Activated CD4-positive, CD25-positive, alpha-beta regulatory T cell treated with anti-CD3 and anti-CD28 coated beads, Interleukin-2, amount 50 U/mL, for 24 hours (primary cell): Measurements from ENCODE around the gene FYN.

Experiments used
- ATAC-seq, 2 donors: fragments of 150-1000 bp; cut with Tn5 transposase; one replicate each; pipeline ENCODE4 v1.10.0; 2021; ENCODE audit warnings: mild to moderate bottlenecking in 1 of 2, moderate library complexity in 1 of 2

The FYN gene

DNA sequence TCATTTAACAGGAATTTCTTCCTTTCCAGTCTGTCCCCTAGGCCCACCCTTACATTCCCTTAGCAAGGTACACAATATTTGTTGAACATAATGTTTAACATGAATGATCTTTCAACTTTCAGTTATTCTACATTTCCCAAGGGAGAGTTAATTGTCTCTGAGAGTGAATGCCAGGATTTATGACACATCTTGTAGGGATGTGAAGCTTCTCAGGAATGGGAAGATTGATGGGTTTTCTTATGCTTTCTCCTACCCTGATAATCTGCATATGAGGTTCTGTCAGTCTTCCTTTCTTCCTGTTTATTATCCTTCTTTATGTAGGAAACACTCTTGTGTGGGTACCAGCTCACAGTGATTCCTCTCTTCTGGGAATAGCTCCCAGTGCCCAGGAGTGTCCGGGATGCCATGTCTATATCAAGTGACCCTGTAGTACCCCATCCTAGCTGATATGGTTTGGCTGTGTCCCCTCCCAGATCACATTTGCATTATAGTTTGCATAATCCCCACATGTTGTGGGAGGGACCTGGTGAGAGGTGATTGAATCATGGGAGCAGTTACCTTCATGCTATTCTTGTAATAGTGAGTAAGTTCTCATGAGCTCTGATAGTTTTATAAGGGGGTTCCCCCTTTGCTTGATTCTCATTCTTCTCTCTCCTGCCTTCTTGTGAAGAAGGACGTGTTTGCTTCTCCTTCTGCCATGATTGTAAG is 7.1 kb upstream of the FYN start:
- ATAC-seq = peak in 1 of 2 donors; percentile 53

DNA sequence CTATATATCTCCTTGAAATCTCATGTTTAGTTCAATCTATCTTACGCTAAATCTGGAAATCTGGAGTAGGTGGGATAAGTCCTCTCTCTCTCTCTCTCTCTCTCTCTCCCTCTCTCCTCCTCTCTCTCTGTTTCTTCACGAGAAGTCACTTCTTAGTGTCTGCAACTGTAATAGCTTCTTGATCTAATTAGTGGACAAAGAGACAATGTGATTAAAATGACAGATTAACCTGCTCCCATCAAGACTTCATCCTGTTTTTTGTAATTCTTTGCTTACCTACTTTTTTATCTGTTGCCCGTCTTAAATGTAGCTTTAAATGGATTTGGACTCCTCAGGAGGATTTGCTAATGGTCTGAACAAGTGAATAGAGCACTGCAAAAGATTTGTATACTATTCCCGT is 2.5 kb upstream of the FYN start:
- no peak for ATAC-seq

DNA sequence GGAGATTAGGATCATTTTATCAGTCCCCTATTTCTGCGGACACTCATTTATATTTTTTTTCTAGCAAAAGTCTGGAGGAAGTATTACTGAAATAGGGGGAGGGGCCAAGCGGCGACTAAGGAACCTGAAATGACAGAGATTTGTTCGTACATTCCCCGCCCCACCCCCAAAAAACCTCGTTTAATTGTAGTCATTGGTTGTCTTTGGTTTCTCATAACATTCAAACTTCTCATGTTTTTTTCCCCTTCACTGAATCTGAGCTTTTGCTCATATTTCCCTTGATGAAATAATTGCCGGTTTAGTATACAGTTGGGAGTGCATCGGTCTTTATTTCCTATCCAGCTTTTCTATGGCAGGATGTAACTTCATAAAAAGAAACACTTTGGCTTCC is 768 bp upstream of the FYN start:
- ATAC-seq = no peak

DNA sequence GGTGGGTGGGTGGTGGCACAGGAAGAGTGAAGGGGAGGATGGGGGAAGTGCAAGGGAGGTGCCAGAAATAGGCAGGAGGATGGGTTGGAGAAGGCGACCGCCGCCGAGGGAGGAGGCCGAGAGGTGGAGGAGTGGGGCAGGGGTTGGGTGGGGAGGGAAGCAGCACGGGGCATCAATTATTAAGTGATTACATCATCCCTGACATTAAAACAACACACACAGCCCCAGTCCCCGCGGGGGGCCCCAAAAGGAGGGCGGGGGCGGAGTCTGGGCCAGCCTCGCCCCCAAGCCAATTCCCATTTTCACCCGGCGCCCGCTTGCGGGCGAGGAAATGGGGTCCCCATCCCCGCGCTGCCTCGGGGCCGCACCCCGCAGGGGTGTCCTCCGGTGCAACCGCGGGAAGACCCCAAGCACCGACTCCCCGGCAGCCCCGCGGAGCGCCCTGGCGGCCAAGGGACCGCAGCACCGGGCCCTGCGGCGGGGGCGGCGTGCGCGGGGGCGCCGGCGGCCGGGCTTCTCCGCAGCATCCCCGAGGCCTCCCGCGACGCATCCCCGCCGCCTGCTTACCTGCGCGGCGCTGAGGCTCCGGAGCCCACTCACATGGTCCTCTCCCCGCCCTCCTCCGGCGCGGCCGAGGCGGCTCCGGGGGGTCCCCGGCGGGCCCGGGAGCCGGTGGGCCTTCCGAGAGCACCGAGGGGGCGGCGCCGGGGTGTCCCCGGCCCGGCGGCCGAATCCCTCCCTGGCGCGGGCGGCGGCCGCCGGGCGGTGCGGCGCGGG is 663 bp downstream of the FYN start:
- ATAC-seq = peak; percentile 8 to 11

DNA sequence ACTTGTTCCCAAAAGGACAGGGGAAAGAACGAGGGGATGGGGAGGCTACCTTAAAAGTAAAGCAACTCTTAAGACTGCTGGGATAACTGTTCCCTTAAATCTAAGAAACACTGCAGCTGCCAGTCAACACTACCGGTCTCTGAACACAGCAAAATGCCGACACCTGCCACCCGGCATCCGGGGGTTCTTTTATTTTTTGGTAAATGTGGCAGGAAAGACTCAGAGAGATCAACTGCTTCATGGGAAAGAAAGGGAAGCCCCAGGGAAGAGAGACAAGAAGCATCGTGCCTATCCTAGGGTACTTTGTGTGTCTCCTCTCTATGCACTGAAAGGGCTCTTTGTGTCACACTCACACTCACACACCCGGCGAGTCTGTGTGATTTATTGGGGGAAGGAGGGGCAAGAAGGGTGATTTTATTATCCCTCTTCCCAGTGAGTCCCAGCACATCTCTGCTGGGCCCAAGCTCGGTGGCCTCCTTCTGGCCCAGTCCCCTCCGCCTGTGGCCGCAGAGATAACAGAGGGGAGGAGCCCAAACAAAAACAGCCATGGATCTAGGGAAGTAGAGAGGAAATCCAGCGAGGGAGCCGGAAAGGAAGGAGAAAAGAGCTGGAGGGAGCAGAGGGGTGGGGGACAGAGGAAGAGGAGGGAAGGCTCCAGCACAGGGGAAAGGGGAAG is 1.4 kb downstream of the FYN start:
- ATAC-seq = no peak

DNA sequence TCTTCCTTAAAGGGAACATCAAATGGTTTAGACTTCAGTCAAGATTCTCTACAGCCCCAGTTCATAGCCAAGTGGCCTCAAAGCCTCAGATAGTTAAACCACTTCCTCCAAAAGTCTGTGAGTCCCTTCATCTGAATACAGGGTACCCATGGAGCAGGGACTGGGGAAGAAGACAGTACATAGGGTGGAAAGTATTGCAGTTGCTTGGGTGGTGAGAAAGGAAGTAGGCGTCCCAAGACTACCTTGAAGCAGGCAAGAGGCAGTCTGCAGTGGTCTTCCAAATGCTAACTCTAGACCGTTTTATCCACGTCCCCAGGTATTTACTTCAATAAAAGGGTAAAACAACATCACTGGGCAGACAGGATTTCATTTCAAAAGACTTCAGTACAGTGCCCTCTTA is 2.0 kb downstream of the FYN start:
- ATAC-seq = peak; percentile 15 to 33

DNA sequence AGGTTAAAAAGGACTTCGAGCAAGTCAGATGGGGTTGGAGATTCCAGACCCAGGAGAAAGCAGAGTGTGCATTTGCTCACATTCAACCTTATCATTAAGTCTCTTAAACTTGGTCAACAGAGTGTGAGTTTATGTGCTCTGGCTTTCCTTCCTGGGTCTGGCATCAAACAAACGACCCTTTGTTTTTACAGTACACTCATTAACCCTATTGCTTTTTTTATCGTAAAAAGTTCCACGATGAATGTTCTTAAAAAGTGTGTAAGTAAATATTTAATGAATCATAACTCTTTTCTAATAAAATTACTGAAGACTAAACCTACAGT is 2.5 kb downstream of the FYN start:
- no peak for ATAC-seq

DNA sequence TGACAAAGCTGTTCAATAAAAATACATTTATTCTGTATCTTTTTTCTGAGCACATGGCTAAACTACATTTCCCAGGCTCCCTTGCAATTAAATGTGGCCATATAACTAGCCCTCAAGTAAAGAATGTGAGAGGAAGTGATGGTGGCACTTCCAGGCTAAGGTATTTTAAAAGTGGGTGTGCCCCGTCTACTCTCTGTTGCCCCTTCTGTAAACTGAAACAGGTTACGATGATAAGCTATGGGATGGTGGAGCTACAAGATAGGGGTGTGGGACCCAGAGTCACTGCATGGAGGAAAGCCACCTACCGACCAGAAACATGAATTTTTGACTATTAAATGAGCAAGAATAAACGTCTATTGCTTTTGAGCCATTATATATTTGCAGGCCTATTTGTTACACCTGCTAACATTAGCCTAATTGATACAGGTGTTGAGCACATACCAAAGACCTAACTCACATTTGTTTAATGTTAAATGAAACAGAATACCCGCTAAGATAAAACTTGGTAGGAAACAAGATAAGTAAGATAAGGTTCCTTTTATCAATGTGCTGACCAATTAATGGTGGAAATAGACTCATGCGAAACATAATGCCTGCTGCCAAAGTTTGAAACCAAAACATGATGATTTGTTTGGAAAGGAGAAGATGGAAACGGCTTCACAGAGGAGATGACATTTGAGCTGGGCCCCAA is 3.1 kb downstream of the FYN start:
- no peak for ATAC-seq

DNA sequence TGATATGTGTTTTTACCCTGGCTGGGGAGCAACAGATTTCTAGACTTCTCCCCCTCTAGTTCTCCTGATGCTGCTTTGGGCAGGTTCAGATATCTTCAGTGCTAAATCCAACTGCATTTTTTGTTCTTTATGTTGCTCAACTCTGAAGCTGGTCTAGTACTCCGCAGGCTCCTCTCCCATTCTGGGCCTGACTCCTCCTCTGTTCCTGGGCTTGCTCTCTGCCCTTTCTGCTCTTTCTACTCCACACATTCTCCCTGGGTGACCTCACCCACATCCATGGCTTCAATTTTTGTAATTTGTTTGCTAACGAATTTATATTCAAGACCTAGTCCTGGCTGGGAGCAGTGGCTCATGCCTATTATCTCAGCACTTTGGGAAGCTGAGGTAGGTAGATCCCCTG is 6.4 kb downstream of the FYN start:
- no peak for ATAC-seq

DNA sequence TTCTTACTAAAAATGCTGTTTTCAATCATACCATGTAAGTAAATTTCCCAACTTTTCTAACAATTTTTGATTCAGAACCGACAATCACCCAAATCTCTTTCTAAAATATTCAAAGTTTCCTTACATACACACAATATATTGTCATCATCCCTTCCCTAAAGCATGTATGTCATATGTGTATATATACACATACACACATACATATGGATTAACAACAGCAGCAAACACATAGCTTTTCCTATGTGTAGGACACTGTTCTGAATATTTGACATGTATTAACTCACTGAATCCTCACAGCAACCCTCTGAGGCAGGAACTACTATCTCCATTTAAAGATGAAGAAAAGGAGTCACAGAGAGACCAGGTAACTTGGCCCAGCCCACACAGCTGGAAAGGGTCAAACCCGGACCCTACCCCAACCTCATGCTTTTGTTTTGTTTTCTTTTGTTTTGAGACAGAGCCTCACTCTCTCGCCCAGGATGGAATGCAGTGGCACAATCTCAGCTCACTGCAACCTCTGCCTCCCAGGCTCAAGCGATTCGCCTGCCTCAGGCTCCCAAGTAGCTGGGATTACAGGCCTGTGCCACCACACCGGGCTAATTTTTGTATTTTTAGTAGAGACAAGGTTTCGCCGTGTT is 7.2 kb downstream of the FYN start:
- peak; percentile 5 to 32 for ATAC-seq

DNA sequence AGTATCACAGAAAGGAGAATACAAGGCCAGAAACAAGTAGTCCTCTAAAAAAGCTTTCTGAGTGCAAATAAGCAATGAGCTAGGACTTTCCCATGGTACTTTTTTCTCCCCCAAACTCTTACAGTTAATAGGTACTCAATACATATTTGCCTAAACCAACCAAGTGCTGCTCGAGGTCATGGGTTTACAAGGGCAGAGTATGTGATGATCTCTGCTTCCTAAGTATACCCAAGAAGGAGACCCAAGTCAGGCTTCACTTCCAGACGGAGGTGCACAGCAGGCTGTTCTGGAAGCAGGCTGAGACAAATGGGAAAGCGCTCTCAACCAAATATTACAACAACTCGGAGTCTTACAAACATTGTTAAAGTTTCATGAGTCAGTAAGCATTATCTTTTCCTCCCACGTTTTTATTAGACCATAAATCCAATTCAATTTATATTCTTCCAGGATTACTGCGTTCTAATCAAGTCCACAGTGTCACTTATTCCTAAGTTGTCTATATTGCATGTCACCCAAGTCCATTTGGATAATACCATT is 8.1 kb downstream of the FYN start:
- peak; percentile 3 for ATAC-seq

DNA sequence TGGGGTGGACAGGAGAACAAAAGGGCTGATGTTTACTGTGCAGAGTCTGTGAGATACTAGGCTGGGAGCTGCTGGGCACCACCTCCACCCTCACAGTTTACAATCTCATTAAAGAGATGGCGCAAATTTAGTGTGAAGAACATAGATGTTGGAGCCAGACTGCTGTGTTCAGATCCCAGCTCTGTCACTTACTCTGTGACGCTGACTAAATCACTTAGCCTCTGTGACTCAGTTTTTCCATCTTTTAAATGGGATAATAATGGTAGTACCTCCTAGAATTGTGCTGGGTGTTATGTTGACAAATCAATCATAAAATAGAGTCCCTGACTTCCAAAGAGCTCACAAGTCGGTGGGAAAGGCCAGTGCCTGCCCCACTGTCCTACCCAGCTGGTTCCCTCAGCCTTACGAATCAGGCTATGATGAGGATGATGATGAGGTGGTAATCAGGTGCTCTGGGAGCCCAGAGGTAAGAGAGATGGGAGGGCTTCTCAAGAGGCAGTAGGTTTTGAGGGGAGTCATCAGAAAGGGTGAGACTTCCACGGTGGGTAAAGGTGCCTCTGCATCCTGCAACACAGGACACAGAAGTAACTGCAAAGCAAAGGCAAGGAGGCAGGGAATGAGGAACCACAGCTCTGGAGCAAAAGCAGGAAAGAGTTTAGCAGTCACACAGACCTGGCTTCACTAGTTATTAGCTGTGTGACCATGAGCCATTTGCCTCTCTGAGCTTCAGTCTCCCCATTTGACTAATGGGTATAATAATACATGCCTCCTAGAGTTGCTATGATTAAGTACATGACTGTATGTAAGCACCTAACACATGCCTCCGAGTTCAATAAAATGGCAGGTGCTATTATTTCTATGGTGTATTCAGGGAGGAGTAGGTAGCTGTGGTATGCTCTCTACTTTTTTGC is 8.9 kb downstream of the FYN start:
- peak; percentile 71 to 72 for ATAC-seq

DNA sequence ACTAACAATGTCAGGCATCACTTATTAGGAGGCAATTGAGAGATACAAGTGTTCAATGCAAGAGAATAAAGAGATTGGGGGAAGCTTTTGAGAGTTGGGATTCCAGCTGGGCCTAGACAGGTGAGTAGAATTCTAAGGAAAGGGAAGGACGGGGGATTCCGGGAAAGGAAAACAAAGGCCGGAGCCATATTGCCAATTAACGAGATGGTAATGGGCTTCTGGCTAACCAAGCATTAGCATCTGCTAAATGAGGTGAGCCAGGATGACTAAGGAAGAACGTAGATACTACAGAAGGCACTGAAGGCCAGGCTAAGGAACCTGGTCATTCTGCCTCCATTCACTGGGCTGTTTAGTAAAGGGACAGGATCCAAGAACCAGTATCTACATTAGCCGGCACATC is 10.5 kb downstream of the FYN start:
- no peak for ATAC-seq

DNA sequence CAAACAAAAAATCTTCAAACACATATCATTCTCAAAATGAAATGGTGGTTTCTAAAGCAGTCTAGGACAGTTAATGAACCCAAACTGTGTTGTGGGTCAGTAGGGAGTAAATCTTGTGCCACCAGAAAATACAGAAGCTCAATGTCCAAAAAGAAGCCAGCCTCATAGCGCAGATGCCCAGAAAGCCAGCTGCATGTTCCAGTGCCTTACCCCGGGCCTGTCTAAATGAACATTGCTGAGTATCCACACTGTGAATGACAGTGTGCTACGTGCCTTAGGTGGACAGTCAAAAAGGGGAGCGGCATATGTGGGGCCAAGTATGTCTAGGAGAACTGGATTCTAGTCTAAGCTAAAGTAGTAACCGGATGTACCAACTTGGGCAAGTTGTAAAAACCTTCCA is 10.9 kb downstream of the FYN start:
- ATAC-seq = no peak

DNA sequence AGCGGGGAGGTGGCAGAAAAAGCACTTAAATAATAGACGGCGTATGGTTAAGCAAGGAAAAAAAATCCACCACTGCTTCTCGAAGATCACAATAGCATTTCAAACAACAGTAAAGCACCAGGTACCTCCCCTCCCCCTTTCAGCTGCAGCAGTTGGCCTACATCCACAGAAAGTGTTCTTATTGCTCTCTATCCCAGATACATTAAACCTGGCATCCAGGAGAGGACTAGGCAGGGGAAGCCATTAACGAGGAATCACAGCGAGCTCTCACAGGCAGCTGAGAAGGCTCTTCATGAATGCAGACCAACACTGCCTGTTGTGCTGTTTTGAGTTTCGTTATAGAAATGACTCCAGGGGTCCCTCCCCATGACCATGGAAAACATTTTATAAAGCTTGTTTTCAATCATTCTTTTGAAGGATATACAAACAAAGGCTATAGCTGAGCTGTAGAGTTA is 11.8 kb downstream of the FYN start:
- peak; percentile 5 to 21 for ATAC-seq

DNA sequence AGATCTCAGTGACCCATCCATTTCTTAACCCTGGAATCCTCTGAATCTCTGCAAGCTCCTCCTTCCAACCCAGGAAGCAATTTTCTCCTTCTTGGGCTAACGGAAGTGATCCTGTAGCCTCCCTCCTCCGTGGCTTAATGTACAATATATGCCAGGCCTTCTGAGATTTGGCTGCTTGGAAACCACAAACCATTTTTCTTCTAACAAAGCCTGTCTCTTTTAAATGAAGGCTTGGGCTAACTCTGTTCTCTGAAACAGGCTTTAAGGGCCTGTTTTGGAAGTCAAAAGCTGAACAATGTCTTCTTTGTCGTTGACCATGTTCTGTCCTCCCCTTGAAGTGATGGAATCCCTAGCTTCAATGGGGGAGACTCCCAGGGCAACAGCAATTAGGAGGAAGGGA is 14.9 kb downstream of the FYN start:
- no peak for ATAC-seq

DNA sequence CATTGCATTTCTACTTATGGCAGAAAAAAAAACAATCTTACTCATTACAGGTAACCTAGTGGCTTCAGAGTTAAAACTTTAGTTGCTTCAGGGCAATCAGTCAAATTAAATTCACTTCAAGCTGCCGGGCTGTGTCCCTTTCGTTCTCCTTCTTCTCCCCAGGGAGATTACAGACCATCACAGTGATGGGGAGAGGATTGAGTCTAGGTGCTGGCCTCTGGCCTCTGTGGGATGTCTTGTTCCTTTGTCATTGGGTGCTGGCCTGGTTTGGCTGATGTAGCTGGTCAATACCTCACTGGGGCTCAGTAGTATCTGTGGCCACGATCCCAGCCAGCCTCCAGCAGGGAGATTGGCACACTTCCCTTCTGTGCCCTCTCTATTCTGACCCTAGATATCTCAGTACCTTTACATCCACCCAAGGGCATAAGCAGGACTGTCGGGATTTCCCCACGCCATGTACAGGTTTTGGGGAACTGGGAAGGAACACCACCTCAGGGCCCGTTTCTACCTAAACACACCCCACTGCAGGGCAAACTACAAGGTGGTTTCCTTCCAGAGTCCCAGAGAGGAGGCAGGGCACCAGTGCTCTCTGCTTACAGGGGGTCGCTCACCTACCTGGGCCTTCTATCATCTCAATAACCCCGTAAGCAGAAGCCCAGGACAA is 15.4 kb downstream of the FYN start:
- ATAC-seq = no peak

DNA sequence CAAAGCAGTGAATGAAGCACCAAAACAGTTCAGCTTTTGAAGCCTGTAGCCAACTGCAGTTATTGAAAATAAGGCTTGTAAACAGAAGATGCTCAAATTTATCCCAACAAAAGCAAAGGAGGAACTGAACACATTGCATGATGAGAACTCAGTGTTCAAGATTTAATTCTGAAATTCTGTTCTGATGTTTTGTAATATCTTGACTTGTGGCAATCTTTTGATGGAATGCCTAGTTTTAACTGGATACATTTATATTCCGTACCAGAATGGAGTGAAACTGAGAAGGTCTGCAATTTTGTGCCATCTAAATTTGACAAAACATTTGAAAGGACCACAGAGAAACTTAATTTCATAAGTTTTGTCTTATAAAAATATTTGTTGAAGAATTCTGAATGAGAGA is 17.5 kb downstream of the FYN start:
- no peak for ATAC-seq

DNA sequence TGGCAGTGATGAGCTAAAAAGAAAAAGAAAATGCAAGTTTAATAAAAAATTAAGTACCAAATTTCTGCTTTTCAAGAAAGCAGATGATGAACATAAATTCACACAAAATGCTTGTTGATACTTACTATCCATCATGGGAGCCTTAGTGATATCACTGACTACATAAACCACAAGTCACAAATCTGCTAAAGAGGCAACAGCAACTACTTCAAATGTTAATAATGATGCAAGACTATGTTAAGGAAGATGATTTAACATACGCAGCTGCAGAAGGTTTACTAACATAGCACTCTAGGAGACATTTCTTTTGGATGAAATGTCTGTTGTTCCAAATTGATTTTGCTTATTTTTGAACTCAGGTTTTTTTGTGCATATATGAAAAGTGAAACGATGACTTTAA is 18.6 kb downstream of the FYN start:
- peak in 1 of 2 donors; percentile 37 for ATAC-seq

DNA sequence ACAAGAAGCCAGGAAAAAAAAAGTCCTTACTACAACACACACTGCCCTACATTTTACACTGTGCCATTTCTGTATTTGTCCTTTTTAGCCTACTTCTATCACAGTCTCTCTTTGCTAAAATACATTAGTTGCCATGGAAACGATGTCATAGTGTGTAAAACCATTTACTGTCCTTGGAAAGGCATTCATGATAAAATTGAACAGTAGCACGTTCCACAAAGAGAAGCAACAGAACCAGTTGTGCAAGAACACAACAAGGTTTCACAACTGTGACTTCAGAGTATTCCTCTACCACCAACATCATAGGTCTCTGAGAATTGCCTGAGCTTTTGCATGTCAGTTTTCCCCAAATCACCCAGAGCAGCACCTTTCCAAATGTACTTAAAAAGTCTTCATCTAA is 20.5 kb downstream of the FYN start:
- ATAC-seq = no peak
